CD4-positive, alpha-beta memory T cell (primary cell): ENCODE results near the gene ENTR1. TPM values are rescaled to one million over a fixed set of nuclear protein-coding genes. Genes with fewer than 3 reads are reported as not detected.

Experiments
- CTCF ChIA-PET: fragments of 350-600 bp; sonication (Branson Sonifier 250); formaldehyde crosslinking; loops from one replicate; lab custom pipeline; 2021; ENCODE audit warnings: inconsistent platforms; ENCODE audit not compliant: partially characterized antibody; lab: Charles Lee
- POLR2A ChIA-PET: fragments of 350-600 bp; sonication (Branson Sonifier 250); formaldehyde crosslinking; loops from one replicate; lab custom pipeline; 2021; ENCODE audit not compliant: partially characterized antibody; lab: Charles Lee
- DNase-seq, 5 donors: peaks; one replicate each; pipeline versions ENCODE4 v3.0.0 to v3.0.0-alpha.2; 2020 to 2022; ENCODE audit warnings: mixed read lengths in 1 of 5
- H3K27ac ChIP-seq: one replicate; pipeline ENCODE4 v1.7.0; 2013; ENCODE audit warnings: low read depth, low read length
- H3K27me3 ChIP-seq: 2 replicates; pipeline ENCODE4 v1.7.0; 2013; ENCODE audit warnings: mild to moderate bottlenecking, low read length, moderate library complexity; ENCODE audit not compliant: insufficient read depth
- H3K36me3 ChIP-seq: 2 replicates; pipeline ENCODE4 v1.7.0; 2013; ENCODE audit warnings: mild to moderate bottlenecking, low read length, moderate library complexity; ENCODE audit not compliant: insufficient read depth
- H3K4me1 ChIP-seq: 2 replicates; pipeline ENCODE4 v1.7.0; 2013; ENCODE audit warnings: mild to moderate bottlenecking, low read length, moderate library complexity; ENCODE audit not compliant: insufficient read depth
- H3K4me3 ChIP-seq, 2 donors: one replicate each; pipeline ENCODE4 v1.7.0; 2013; ENCODE audit warnings: low read length in 2 of 2, mild to moderate bottlenecking in 1 of 2
- H3K9me3 ChIP-seq, 2 donors: one replicate each; pipeline ENCODE4 v1.7.0; 2013; ENCODE audit warnings: low read length in 2 of 2, control low read depth in 1 of 2; ENCODE audit not compliant: control insufficient read depth in 1 of 2
- H3K27ac Mint-ChIP-seq, 7 donors: one replicate each; pipeline ENCODE4 v1.8.0; 2020 to 2021; ENCODE audit warnings: mixed read lengths in 7 of 7, mild to moderate bottlenecking in 6 of 7, inconsistent platforms in 3 of 7, moderate library complexity in 3 of 7
- H3K27me3 Mint-ChIP-seq, 2 donors: one replicate each; pipeline ENCODE4 v1.8.0; 2020 to 2021; ENCODE audit warnings: mixed read lengths in 2 of 2
- H3K36me3 Mint-ChIP-seq, 2 donors: one replicate each; pipeline ENCODE4 v1.8.0; 2020 to 2021; ENCODE audit warnings: mixed read lengths in 2 of 2, inconsistent platforms in 1 of 2, mild to moderate bottlenecking in 1 of 2
- H3K4me1 Mint-ChIP-seq, 4 donors: one replicate each; pipeline ENCODE4 v1.8.0; 2020 to 2021; ENCODE audit warnings: mixed read lengths in 4 of 4, mild to moderate bottlenecking in 1 of 4
- H3K4me3 Mint-ChIP-seq, 8 donors: one replicate each; pipeline ENCODE4 v1.8.0; 2020 to 2021; ENCODE audit warnings: mixed read lengths in 8 of 8, mild to moderate bottlenecking in 7 of 8, moderate library complexity in 6 of 8, inconsistent platforms in 3 of 8
- H3K9me3 Mint-ChIP-seq, 8 donors: one replicate each; pipeline ENCODE4 v1.8.0; 2020 to 2021; ENCODE audit warnings: mixed read lengths in 8 of 8, mild to moderate bottlenecking in 5 of 8, inconsistent platforms in 3 of 8, moderate library complexity in 1 of 8
- intact Hi-C: fragments of 100-400 bp; cut with micrococcal nuclease; formaldehyde crosslinking; loops from one replicate; pipeline ENCODE4 v1.15.1; 2023
- polyA plus RNA-seq, 2 donors: library from polyadenylated mRNA; unstranded; fragments of 300-500 nt; fragmentation: Illumina TruSeq; gene quantifications; one replicate each; pipeline ENCODE4 v1.2.3, GENCODE V29; 2021
- total RNA-seq, 2 experiments: library from RNA; stranded (reverse); gene quantifications; one replicate each; pipeline ENCODE4 v1.2.3, GENCODE V29; 2021

The ENTR1 gene
- total and polyA plus RNA-seq, 4 experiments from 2014 or later: 8.3 to 85.9 (median 47.8) TPM

- Mint-ChIP-seq H3K27me3 (no peaks in the 10 kb centered on the region), H3K4me1 (peaks cover 0 to 2% (median 0%) of the 10 kb centered on the region in 4 donors), H3K36me3 (peaks cover 0 to 11% of the 10 kb centered on the region in 2 donors), H3K27ac (no peak overlapping the region), H3K9me3 (no peaks in the 10 kb centered on the region), H3K4me3 (no peak overlapping the region)
- Histone ChIP-seq H3K27me3 (no peaks in the 10 kb centered on the region), H3K36me3 (peaks cover 8% of the 10 kb centered on the region), H3K9me3 (no peaks in the 10 kb centered on the region), H3K27ac (no peak overlapping the region), H3K4me1 (no peaks in the 10 kb centered on the region), H3K4me3 (no peak overlapping the region)
- POLR2A ChIA-PET: no interaction called here
- intact Hi-C loops: no loop called here
- CTCF ChIA-PET: no interaction called here
- DNase-seq: no peak
Measured at GRCh38 chr9:136379003-136379287, 31.5 kb downstream of the ENTR1 start.

- H3K27ac Mint-ChIP-seq: no peak overlapping the region
- intact Hi-C loops: no loop called here
- ChIA-PET CTCF (no interaction called here), POLR2A (no interaction called here)
- Histone ChIP-seq H3K4me3 (no peak overlapping the region), H3K27ac (no peak overlapping the region), H3K36me3 (peaks cover 8% of the 10 kb centered on the region), H3K9me3 (no peaks in the 10 kb centered on the region), H3K27me3 (no peaks in the 10 kb centered on the region), H3K4me1 (no peaks in the 10 kb centered on the region)
- H3K27me3 Mint-ChIP-seq: no peaks in the 10 kb centered on the region
- H3K4me1 Mint-ChIP-seq: no peaks in the 10 kb centered on the region
- H3K36me3 Mint-ChIP-seq: peaks cover 0 to 7% of the 10 kb centered on the region in 2 donors
- H3K9me3 Mint-ChIP-seq: no peaks in the 10 kb centered on the region
- no peak for DNase-seq
- no peak overlapping the region for H3K4me3 Mint-ChIP-seq
Measured at GRCh38 chr9:136378170-136379002, 32.0 kb downstream of the ENTR1 start.

- intact Hi-C loops: no loop called here
- Mint-ChIP-seq H3K9me3 (no peaks in the 10 kb centered on the region), H3K36me3 (peaks cover 0 to 4% of the 10 kb centered on the region in 2 donors), H3K4me1 (no peaks in the 10 kb centered on the region), H3K27me3 (no peaks in the 10 kb centered on the region), H3K27ac (no peak overlapping the region), H3K4me3 (no peak overlapping the region)
- Histone ChIP-seq H3K4me3 (no peak overlapping the region), H3K9me3 (no peaks in the 10 kb centered on the region), H3K27me3 (no peaks in the 10 kb centered on the region), H3K27ac (no peak overlapping the region), H3K36me3 (peaks cover under 1% of the 10 kb centered on the region), H3K4me1 (no peaks in the 10 kb centered on the region)
- DNase-seq: no peak
- POLR2A ChIA-PET: interaction anchor here (1.0 kb wide), 1 partner anchor 14 kb away, joined by 3 read pairs; no protein-coding TSS in a partner anchor
- CTCF ChIA-PET: no interaction called here
Measured at GRCh38 chr9:136377341-136378169, 32.9 kb downstream of the ENTR1 start.

GRCh38 chr9:136376457-136376856 lies 34.0 kb downstream of the ENTR1 start:
- no peaks in the 10 kb centered on the region for H3K36me3 ChIP-seq
- CTCF ChIA-PET: no interaction called here
- peaks cover 0 to 4% of the 10 kb centered on the region in 2 donors for H3K36me3 Mint-ChIP-seq
- H3K4me3 ChIP-seq: no peak overlapping the region
- POLR2A ChIA-PET: no interaction called here
- H3K4me1 Mint-ChIP-seq: no peaks in the 10 kb centered on the region
- H3K27me3 Mint-ChIP-seq: no peaks in the 10 kb centered on the region
- no peak overlapping the region for H3K27ac ChIP-seq
- H3K27me3 ChIP-seq: no peaks in the 10 kb centered on the region
- H3K9me3 Mint-ChIP-seq: no peaks in the 10 kb centered on the region
- no peak overlapping the region for H3K27ac Mint-ChIP-seq
- H3K4me3 Mint-ChIP-seq: no peak overlapping the region
- intact Hi-C loops: no loop called here
- no peaks in the 10 kb centered on the region for H3K4me1 ChIP-seq
- H3K9me3 ChIP-seq: no peaks in the 10 kb centered on the region
- DNase-seq: no peak

- Histone ChIP-seq H3K27ac (no peak overlapping the region), H3K27me3 (no peaks in the 10 kb centered on the region), H3K36me3 (no peaks in the 10 kb centered on the region), H3K4me3 (no peak overlapping the region), H3K4me1 (no peaks in the 10 kb centered on the region), H3K9me3 (no peaks in the 10 kb centered on the region)
- Mint-ChIP-seq H3K36me3 (no peaks in the 10 kb centered on the region), H3K27ac (no peak overlapping the region), H3K9me3 (no peaks in the 10 kb centered on the region), H3K4me1 (no peaks in the 10 kb centered on the region), H3K4me3 (no peak overlapping the region), H3K27me3 (no peaks in the 10 kb centered on the region)
- POLR2A ChIA-PET: no interaction called here
- CTCF ChIA-PET: no interaction called here
- intact Hi-C loops: no loop called here
- no peak for DNase-seq
Measured at GRCh38 chr9:136375096-136375495, 35.3 kb downstream of the ENTR1 start.

GRCh38 chr9:136374183-136374575 lies 36.2 kb downstream of the ENTR1 start:
- CTCF ChIA-PET: no interaction called here
- H3K9me3 Mint-ChIP-seq: no peaks in the 10 kb centered on the region
- H3K4me3 Mint-ChIP-seq: no peak overlapping the region
- DNase-seq: no peak
- Histone ChIP-seq H3K27me3 (no peaks in the 10 kb centered on the region), H3K9me3 (no peaks in the 10 kb centered on the region), H3K36me3 (no peaks in the 10 kb centered on the region), H3K4me3 (no peak overlapping the region), H3K27ac (no peak overlapping the region), H3K4me1 (no peaks in the 10 kb centered on the region)
- no peaks in the 10 kb centered on the region for H3K27me3 Mint-ChIP-seq
- no peak overlapping the region for H3K27ac Mint-ChIP-seq
- no peaks in the 10 kb centered on the region for H3K36me3 Mint-ChIP-seq
- POLR2A ChIA-PET: no interaction called here
- no peaks in the 10 kb centered on the region for H3K4me1 Mint-ChIP-seq
- intact Hi-C loops: no loop called here

GRCh38 chr9:136373300-136374182 lies 36.9 kb downstream of the ENTR1 start, which contains the start of gene CARD9:
Gene CARD9, minus strand, starts transcription at chr9:136373669. Its CDS starts 1,591 bp downstream, at chr9:136372078.
- no peaks in the 10 kb centered on the region for H3K27me3 ChIP-seq
- Mint-ChIP-seq H3K4me1 (no peaks in the 10 kb centered on the region), H3K36me3 (no peaks in the 10 kb centered on the region), H3K9me3 (no peaks in the 10 kb centered on the region), H3K27me3 (no peaks in the 10 kb centered on the region), H3K4me3 (no peak within 1 kb of the TSS), H3K27ac (peak within 1 kb of the TSS in 2 of 7 donors; percentile 15 to 37)
- H3K9me3 ChIP-seq: no peaks in the 10 kb centered on the region
- ChIA-PET CTCF (no interaction called here), POLR2A (no interaction called here)
- no peaks in the 10 kb centered on the region for H3K4me1 ChIP-seq
- intact Hi-C loops: no loop called here
- H3K4me3 ChIP-seq: no peak within 1 kb of the TSS
- no peaks in the 10 kb centered on the region for H3K36me3 ChIP-seq
- no peak for DNase-seq
- no peak within 1 kb of the TSS for H3K27ac ChIP-seq
